Astrocyte of the spinal cord (primary cell): ENCODE data around the gene ACTBL2.

ENCODE experiments used
- DNase-seq: peaks from one replicate; pipeline ENCODE4 v3.0.0; 2011; ENCODE audit warnings: low read depth, low spot score
- H3K4me3 ChIP-seq: 2 replicates; pipeline ENCODE4 v1.5.1; 2011; ENCODE audit warnings: low read depth, mild to moderate bottlenecking, low read length, moderate library complexity
- in situ Hi-C: cut with HindIII; loops from 2 replicates; pipeline ENCODE4 v1.10.0; 2017; ENCODE audit warnings: low sequenced_read_pairs
- TF ChIP-seq, protein P1 (sequence below): IDR thresholded peaks from 2 replicates; pipeline ENCODE4 v1.5.1; 2012; ENCODE audit warnings: low read depth, mild to moderate bottlenecking, low read length, inconsistent platforms

Gene ACTBL2

DNA sequence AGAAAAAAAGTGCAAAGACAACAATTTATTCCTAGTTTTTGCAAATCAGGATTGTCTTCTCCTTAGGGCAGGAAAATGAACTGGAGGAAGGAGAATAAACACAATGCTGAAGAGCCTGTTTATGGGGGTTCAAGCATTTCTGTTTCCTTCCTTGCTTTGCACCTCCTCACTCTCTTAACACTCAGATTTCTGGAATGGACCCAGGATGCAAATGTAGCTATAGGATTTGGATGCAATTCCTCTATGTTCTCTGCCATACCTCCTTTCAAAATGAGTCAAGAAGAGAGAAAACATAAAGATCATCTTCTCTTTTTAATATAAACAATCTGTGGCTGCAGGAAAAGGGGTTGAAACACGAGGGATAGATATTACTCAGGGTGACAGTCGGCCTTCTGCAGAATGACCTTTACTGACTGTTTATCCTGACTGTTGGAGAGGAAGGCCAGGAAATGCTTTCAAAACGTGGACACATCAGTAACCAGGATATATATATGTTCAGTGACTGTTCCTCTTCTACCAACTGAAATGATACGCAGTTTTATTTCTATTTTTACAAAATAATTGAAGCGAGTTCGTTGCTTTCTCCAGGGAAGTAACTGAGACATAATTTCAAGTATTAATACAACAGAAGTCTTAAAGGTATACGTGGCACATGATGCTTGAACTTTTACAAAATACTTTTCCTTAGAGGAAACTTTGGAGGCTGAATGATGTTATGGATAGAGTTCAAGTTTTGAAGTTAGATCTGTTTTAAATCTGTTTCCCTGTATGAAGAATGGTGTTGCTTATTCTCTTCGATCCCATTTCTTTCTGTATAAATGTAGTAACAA is 44.4 kb downstream of the ACTBL2 start:
- no peak overlapping the region for H3K4me3 ChIP-seq
- in situ Hi-C loops, result no loop called here
- DNase-seq, result no peak
- TF ChIP-seq, protein P1, sequence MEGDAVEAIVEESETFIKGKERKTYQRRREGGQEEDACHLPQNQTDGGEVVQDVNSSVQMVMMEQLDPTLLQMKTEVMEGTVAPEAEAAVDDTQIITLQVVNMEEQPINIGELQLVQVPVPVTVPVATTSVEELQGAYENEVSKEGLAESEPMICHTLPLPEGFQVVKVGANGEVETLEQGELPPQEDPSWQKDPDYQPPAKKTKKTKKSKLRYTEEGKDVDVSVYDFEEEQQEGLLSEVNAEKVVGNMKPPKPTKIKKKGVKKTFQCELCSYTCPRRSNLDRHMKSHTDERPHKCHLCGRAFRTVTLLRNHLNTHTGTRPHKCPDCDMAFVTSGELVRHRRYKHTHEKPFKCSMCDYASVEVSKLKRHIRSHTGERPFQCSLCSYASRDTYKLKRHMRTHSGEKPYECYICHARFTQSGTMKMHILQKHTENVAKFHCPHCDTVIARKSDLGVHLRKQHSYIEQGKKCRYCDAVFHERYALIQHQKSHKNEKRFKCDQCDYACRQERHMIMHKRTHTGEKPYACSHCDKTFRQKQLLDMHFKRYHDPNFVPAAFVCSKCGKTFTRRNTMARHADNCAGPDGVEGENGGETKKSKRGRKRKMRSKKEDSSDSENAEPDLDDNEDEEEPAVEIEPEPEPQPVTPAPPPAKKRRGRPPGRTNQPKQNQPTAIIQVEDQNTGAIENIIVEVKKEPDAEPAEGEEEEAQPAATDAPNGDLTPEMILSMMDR, result no peak

DNA sequence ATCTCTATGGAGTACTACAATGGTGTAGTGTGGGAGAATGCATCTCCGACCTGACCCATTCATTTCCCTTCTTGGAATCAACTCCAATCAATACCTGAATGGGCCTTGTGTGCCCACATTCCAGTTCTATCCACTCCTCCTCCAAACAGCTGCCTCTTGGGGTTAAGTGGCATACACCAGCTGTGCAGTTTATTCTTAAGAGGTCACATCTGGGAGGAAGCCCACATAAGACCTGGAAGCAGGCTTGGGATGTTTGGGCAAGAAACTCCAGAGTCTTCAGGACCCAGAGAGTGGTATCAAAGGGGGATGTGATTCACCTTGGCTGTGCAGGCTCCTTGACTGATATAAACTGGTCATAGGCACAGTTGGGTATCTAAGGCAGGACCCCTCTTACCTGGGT is 46.0 kb downstream of the ACTBL2 start:
- no peak overlapping the region for H3K4me3 ChIP-seq
- no peak for DNase-seq
- TF ChIP-seq, protein P1, result no peak
- in situ Hi-C loops, result no loop called here

DNA sequence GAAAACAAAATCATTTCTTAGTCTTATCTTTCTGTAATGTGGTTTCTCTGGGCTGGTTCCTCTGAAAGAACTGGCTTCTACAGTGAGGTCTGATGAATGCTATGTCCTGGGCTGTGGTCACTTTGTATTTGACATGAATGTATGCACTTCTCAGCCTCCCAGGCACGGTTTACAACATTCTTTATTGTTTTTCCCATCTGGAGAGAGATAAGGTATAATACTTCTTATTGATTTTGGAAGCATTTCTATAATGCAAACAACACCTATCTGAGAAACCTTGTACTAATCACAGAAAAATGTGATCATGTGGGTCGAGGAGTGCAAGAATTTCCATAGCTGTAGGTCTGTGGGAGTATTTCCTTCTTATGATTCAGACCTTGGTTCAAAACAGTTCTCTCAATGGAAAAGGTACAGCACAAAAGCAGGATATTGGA is 46.9 kb downstream of the ACTBL2 start:
- H3K4me3 ChIP-seq, result no peak overlapping the region
- peak; percentile 98 for DNase-seq
- TF ChIP-seq, protein P1, result no peak
- in situ Hi-C loops, result no loop called here

DNA sequence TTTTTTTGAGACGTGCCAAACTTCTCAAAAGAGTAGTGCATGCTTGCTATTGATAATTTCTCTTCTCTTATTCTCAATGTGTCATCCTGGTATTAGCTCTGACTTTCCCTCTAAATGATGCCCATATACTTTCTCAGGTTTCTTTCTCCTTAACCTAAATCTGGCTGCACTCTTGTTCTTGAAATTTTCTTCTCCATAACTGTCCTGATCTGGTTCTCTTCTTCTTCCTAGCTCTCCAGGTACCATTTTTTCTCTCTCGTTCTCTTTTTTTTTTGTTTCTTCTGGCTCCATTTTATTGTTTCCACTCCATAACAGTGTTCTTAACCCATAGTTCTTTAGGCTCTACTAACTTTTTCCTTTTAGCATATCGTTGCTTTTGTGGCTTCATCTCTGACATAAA is 47.9 kb downstream of the ACTBL2 start:
- TF ChIP-seq, protein P1, result no peak
- no peak overlapping the region for H3K4me3 ChIP-seq
- DNase-seq, result no peak
- in situ Hi-C loops, result no loop called here

DNA sequence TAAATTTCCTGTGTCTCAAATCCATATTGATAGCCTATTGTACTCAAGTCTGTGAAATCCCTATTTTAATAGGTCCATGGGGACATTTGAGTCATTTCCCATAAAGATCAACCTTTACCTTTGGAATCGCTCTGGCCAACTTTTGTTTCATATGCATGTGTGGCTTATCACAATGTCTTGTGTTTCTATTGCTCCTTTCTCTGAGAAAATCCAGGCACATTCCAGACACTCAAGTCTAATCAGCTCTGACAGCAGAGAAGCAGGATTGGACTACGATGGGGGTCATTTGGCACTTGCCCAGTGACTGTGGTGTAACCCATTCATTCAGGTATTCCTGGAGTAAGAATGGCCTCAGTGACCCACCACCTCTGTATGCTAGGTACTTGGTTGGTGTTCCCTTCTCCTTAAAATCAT is 48.4 kb downstream of the ACTBL2 start:
- TF ChIP-seq, protein P1, result no peak
- no peak for DNase-seq
- H3K4me3 ChIP-seq, result no peak overlapping the region
- in situ Hi-C loops, result no loop called here

DNA sequence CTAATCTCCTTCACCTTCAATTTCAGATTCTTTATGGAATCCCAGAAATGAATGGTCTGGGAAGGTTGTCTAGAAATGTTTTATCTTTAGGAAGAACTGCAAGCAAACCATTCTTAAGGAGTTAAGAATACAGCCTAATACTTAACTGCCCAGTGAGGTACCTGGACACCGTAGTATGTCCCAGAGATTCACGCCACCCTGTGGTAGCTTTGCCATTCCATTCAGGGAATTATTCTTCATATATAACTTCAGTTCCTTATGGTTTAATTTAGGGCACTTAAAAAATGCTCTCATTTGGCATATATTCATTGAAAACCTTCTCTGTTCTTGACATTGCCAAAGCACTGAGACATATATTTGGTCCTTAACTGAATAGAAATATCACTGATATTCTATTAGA is 49.7 kb downstream of the ACTBL2 start:
- H3K4me3 ChIP-seq, result no peak overlapping the region
- TF ChIP-seq, protein P1, result no peak
- in situ Hi-C loops, result no loop called here
- no peak for DNase-seq

DNA sequence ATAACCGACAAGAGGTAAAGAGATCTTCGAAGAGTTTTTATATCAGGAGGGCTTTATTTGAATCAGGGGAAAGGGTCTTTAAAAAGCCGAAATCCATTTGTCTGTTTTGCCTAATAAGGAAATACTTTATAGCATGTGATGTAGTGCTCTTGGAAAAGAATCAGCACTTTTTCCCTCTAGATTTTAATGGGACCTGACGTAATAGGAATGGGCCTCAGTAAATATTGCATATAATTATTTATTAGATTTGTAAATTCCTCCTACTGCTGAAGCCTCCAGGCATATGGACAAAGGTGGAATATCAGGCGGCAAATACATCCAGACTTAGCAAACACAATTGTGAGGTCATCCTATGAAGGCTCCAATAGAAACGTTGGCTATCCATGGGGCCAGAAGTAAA is 50.9 kb downstream of the ACTBL2 start:
- TF ChIP-seq, protein P1, result no peak
- H3K4me3 ChIP-seq, result no peak overlapping the region
- no peak for DNase-seq
- in situ Hi-C loops, result no loop called here
